CD14-positive monocyte (primary cell): ENCODE measurements around the gene MORN4. TPM values are rescaled to one million over a fixed set of nuclear protein-coding genes. Genes with fewer than 3 reads are reported as not detected.
A peak's percentile ranks its signal among the peaks of the same experiment; 100 is the strongest.

Experiments
- DNase-seq, 3 donors: peaks; one replicate each; pipeline ENCODE4 v3.0.0-alpha.2; 2011 to 2022
- H2AFZ ChIP-seq: 2 replicates; pipeline ENCODE4 v1.6.0; 2012; ENCODE audit warnings: mild to moderate bottlenecking, low read depth, low read length, inconsistent platforms; ENCODE audit not compliant: insufficient read depth, poor library complexity, severe bottlenecking
- H3K27ac ChIP-seq, 2 donors: 1 replicate in 1 of 2; 2 replicates in 1 of 2; pipeline ENCODE4 v1.5.1; 2012 to 2013; ENCODE audit warnings: low read length in 2 of 2, control low read depth in 1 of 2, inconsistent platforms in 1 of 2, low read depth in 1 of 2, mild to moderate bottlenecking in 1 of 2
- H3K27me3 ChIP-seq, 2 donors: one replicate each; pipeline versions ENCODE4 v1.6.0 to v1.6.1; 2011 to 2013; ENCODE audit warnings: low read length in 2 of 2; ENCODE audit not compliant: control insufficient read depth in 2 of 2, insufficient read depth in 2 of 2
- H3K36me3 ChIP-seq, 2 donors: replicated peaks in 1 of 2; 1 replicate in 1 of 2; 2 replicates in 1 of 2; pipeline versions ENCODE4 v1.5.1 to v1.6.1; 2012 to 2013; ENCODE audit warnings: low read length in 2 of 2, control low read depth in 1 of 2, inconsistent platforms in 1 of 2, mild to moderate bottlenecking in 1 of 2; ENCODE audit not compliant: insufficient read depth in 2 of 2, control insufficient read depth in 1 of 2
- H3K4me1 ChIP-seq, 2 donors: 1 replicate in 1 of 2; 2 replicates in 1 of 2; pipeline versions ENCODE4 v1.5.1 to v1.6.1; 2012 to 2013; ENCODE audit warnings: low read length in 2 of 2, control low read depth in 1 of 2, inconsistent platforms in 1 of 2, mild to moderate bottlenecking in 1 of 2, moderate library complexity in 1 of 2; ENCODE audit not compliant: insufficient read depth in 2 of 2, control insufficient read depth in 1 of 2
- H3K4me2 ChIP-seq: replicated peaks from 2 replicates; pipeline ENCODE3; 2012; ENCODE audit warnings: low read length, moderate library complexity, mild to moderate bottlenecking; ENCODE audit not compliant: poor library complexity, severe bottlenecking; ENCODE audit errors: extremely low read depth
- H3K4me3 ChIP-seq, 3 experiments: fragments of 200-600 bp in 1 of 3; sonication (generic) in 1 of 3; replicated peaks in 1 of 3; 1 replicate in 2 of 3; 2 replicates in 1 of 3; pipeline ENCODE4 v1.5.1; 2011 to 2013; ENCODE audit warnings: low read length in 3 of 3, mild to moderate bottlenecking in 3 of 3, control low read depth in 2 of 3, low read depth in 2 of 3, inconsistent platforms in 1 of 3, moderate library complexity in 1 of 3
- H3K79me2 ChIP-seq: 2 replicates; pipeline ENCODE4 v1.6.0; 2012; ENCODE audit warnings: mild to moderate bottlenecking, control low read depth, inconsistent platforms, low read length, moderate library complexity; ENCODE audit not compliant: insufficient read depth
- H3K9ac ChIP-seq: 2 replicates; pipeline ENCODE4 v1.6.0; 2017; ENCODE audit warnings: low read length, mild to moderate bottlenecking; ENCODE audit not compliant: insufficient read depth, poor library complexity, severe bottlenecking
- H3K9me3 ChIP-seq, 2 donors: replicated peaks in 1 of 2; 1 replicate in 1 of 2; 2 replicates in 1 of 2; pipeline versions ENCODE4 v1.5.1 to v1.6.1; 2012 to 2013; ENCODE audit warnings: low read length in 2 of 2, control low read depth in 1 of 2; ENCODE audit not compliant: control insufficient read depth in 1 of 2, insufficient read depth in 1 of 2
- H4K20me1 ChIP-seq: 2 replicates; pipeline ENCODE4 v1.6.0; 2012; ENCODE audit warnings: mild to moderate bottlenecking, low read length, control low read depth, moderate library complexity; ENCODE audit not compliant: insufficient read depth
- H3K27ac Mint-ChIP-seq, 7 donors: one replicate each; pipeline ENCODE4 v1.8.0; 2020; ENCODE audit warnings: mild to moderate bottlenecking in 7 of 7, mixed read lengths in 7 of 7, moderate library complexity in 6 of 7, inconsistent platforms in 2 of 7
- H3K27me3 Mint-ChIP-seq, 3 donors: one replicate each; pipeline ENCODE4 v1.8.0; 2021 to 2022; ENCODE audit warnings: low read depth in 3 of 3, mild to moderate bottlenecking in 3 of 3, mixed read lengths in 3 of 3, moderate library complexity in 3 of 3, inconsistent platforms in 1 of 3
- H3K36me3 Mint-ChIP-seq, 2 donors: one replicate each; pipeline ENCODE4 v1.8.0; 2020; ENCODE audit warnings: mixed read lengths in 2 of 2, inconsistent platforms in 1 of 2, mild to moderate bottlenecking in 1 of 2
- H3K4me1 Mint-ChIP-seq: one replicate; pipeline ENCODE4 v1.8.0; 2020; ENCODE audit warnings: mild to moderate bottlenecking, mixed read lengths
- H3K4me3 Mint-ChIP-seq, 2 donors: one replicate each; pipeline ENCODE4 v1.8.0; 2020; ENCODE audit warnings: mild to moderate bottlenecking in 2 of 2, mixed read lengths in 2 of 2, moderate library complexity in 1 of 2
- H3K9me3 Mint-ChIP-seq, 7 donors: one replicate each; pipeline ENCODE4 v1.8.0; 2020 to 2022; ENCODE audit warnings: mixed read lengths in 7 of 7, mild to moderate bottlenecking in 6 of 7, moderate library complexity in 6 of 7, inconsistent platforms in 2 of 7
- CTCF ChIP-seq: fragments of 200-600 bp; IDR thresholded peaks from one replicate; pipeline ENCODE4 v1.8.0; 2022; ENCODE audit warnings: antibody characterized with exemption, mild to moderate bottlenecking
- WGBS: methylation state at CpG from one replicate; pipeline ENCODE4 v1.1.5; 2013; ENCODE audit warnings: missing lambda C conversion rate; ENCODE audit not compliant: insufficient coverage; 5-methylcytosine and 5-hydroxymethylcytosine counted together
- intact Hi-C, 2 donors: fragments of 100-400 bp; cut with micrococcal nuclease; formaldehyde crosslinking; loops; one replicate each; pipeline versions ENCODE4 v1.15.0 to v1.15.1; 2023
- polyA plus RNA-seq, 3 donors: library from polyadenylated mRNA; depleted of rRNA in 1 of 3; unstranded in 2 of 3; stranded (reverse) in 1 of 3; fragments of 300-500 nt in 2 of 3; fragments of >200 nt in 1 of 3; fragmentation: Illumina TruSeq in 2 of 3; gene quantifications; 1 replicate in 2 of 3; 2 replicates in 1 of 3; pipeline ENCODE4 v1.2.3, GENCODE V29; 2012 to 2021

The MORN4 gene
- polyA plus RNA-seq, 3 donors: not detected

GRCh38 chr10:97611473-97611872 is 21.8 kb downstream of the MORN4 start:
- H3K27ac Mint-ChIP-seq: peak overlapping the region in 1 of 7 donors; percentile 45
- H3K4me3 ChIP-seq: no peak overlapping the region
- no peaks in the 10 kb centered on the region for H3K27me3 ChIP-seq
- no peaks in the 10 kb centered on the region for H3K36me3 Mint-ChIP-seq
- H3K9me3 Mint-ChIP-seq: no peaks in the 10 kb centered on the region
- TF ChIP-seq CTCF: no peak
- no peaks in the 10 kb centered on the region for H3K4me1 Mint-ChIP-seq
- H3K27me3 Mint-ChIP-seq: peaks cover 2 to 3% (median 3%) of the 10 kb centered on the region in 3 donors
- no peaks in the 10 kb centered on the region for H3K79me2 ChIP-seq
- no peaks in the 10 kb centered on the region for H3K9me3 ChIP-seq
- H3K4me1 ChIP-seq: no peaks in the 10 kb centered on the region
- no peak overlapping the region for H3K4me2 ChIP-seq
- 99% methylated on average over 9 of the region's 12 CpGs for WGBS
- H3K9ac ChIP-seq: no peak overlapping the region
- intact Hi-C loops: no loop called here
- no peak overlapping the region for H2AFZ ChIP-seq
- no peak overlapping the region for H3K27ac ChIP-seq
- H3K36me3 ChIP-seq: no peaks in the 10 kb centered on the region
- DNase-seq: no peak
- no peak overlapping the region for H3K4me3 Mint-ChIP-seq
- H4K20me1 ChIP-seq: no peaks in the 10 kb centered on the region

- peaks cover 3 to 5% (median 3%) of the 10 kb centered on the region in 3 donors for H3K27me3 Mint-ChIP-seq
- H3K27me3 ChIP-seq: no peaks in the 10 kb centered on the region
- H3K4me3 ChIP-seq: no peak overlapping the region
- no peak overlapping the region for H3K27ac ChIP-seq
- H3K9ac ChIP-seq: no peak overlapping the region
- H3K27ac Mint-ChIP-seq: no peak overlapping the region
- H3K9me3 Mint-ChIP-seq: no peaks in the 10 kb centered on the region
- no peaks in the 10 kb centered on the region for H3K36me3 Mint-ChIP-seq
- no peaks in the 10 kb centered on the region for H3K4me1 Mint-ChIP-seq
- 96% methylated on average over 9 of the region's 13 CpGs for WGBS
- H4K20me1 ChIP-seq: no peaks in the 10 kb centered on the region
- no peaks in the 10 kb centered on the region for H3K79me2 ChIP-seq
- no peak for TF ChIP-seq CTCF
- intact Hi-C loops: no loop called here
- H3K4me3 Mint-ChIP-seq: no peak overlapping the region
- H3K9me3 ChIP-seq: no peaks in the 10 kb centered on the region
- DNase-seq: no peak
- no peak overlapping the region for H3K4me2 ChIP-seq
- no peaks in the 10 kb centered on the region for H3K36me3 ChIP-seq
- H3K4me1 ChIP-seq: no peaks in the 10 kb centered on the region
- no peak overlapping the region for H2AFZ ChIP-seq
These were observed 24.2 kb downstream of the MORN4 start for GRCh38 chr10:97608991-97609561.
